Hematopoietic multipotent progenitor cell (in vitro differentiated cells): ENCODE results near the gene ARNT2. TPM values are rescaled to one million over a fixed set of nuclear protein-coding genes. Genes with fewer than 3 reads are reported as not detected.

Experiments
- DNase-seq, 3 donors: peaks; one replicate each; pipeline ENCODE4 v3.0.0-alpha.2; 2011 to 2015; ENCODE audit warnings: low read depth in 2 of 3, low spot score in 2 of 3
- total RNA-seq: library from RNA; depleted of rRNA; stranded (reverse); fragments of >200 nt; gene quantifications from one replicate; pipeline ENCODE4 v1.2.3, GENCODE V29; 2012

ARNT2 gene
- total RNA-seq, 1 donor: 0.54 TPM

DNA sequence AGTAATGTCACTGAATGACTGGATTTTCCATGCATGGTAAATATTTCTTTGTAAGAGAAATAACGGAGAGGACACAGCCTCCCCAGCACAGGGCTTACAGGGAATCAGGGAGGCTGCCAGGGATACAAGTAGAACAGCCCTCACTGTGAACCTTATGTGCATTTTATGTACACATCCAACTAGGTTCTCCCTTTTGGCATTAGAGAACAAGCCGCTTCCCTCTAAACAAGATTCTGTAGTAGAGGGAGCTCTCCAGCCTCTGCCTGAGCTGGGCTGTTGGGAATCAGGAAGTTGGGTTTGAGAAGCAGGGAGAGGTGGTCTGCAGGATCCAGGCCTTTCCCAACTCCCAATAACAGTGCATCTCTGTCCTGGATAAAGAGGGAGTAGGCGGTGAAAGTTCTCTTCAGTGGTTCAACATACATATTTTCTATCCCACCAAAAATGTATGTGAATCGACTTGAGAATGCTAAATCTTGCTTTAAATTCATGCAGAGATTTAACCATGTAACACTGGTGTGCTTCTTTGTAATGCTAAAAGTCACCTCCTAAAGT is 83.7 kb downstream of the ARNT2 start:
- DNase-seq: no peak

DNA sequence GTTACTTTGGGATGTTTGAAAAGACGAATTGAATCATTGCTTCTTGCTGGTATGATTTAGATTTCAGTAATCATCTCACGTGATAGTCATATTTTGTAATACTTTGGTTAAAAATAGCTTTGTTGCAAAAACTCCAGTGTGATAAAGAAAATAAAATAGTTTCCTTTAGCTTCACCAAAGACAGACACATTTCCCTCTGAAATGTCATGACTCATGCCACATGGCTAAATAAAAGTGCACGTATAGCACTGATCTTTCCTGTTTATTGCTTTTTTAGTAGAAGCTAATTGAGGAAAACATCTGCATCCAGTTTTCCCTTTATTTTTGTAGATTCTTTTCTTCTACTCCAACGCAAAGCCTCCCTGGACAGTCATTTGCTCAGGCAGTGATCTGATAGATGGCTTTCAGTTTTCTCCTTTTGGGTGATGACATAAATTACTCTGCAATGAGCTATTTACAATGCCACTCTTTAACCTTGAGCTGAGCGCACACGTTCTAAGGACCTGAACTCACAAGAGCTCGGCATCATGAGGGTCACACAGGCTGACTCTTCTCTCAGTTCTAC is 84.9 kb downstream of the ARNT2 start:
- peak in 2 of 3 donors; percentile 20 to 22 for DNase-seq

DNA sequence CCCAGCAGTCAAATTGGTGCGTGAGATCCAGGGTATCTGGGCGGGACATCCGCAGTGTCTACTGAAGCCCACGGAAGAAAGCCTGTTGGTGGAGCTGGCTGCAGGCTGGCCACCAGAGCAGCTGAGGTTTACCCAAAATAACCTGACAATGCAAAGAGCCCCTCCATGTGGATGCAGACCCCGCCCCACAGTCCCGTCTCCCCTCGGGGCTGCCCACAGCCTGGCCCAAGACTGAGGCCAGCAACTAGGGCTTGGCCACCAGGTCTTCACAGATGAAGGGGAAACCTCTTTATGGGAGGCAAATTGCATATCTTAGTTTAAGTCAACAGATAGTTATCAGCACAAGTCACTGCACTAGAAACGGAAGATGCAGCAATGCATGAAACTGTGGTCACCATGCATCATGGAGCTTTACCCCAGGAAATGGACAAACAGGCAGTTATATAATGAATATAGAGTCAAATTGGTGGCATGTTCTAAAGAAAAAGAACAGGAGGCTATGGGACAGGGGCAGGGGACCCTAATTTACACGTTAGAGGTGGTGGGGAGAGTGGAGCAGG is 86.3 kb downstream of the ARNT2 start:
- no peak for DNase-seq

DNA sequence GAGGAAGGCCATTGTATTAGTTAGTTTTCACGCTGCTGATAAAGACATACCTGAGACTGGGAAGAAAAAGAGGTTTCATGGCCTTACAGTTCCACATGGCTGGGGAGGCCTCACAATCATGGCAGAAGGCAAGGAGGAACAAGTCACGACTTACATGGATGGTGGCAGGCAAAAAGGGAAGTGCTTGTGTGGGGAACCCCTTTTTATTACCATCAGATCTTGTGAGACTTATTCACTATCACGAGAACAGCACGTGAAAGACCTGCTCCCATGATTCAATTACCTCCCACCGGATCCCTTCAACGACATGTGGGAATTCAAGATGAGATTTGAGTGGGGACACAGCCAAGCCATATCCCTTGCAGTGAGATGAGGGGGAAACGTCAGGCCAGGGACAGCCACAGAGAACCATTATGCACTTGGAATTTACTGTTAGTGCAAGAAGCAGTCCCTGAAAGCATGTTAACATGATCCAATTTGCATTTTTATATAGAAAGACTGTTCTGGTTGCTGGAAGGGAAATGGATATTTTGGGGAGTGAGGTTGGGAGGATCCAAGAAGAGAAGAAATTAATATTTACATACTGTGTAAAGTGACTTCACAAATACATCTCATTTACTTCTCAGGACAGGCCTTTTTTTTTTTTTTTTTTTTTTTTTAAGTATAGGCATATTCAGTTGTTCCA is 87.1 kb downstream of the ARNT2 start:
- DNase-seq: peak in 1 of 3 donors; percentile 46

DNA sequence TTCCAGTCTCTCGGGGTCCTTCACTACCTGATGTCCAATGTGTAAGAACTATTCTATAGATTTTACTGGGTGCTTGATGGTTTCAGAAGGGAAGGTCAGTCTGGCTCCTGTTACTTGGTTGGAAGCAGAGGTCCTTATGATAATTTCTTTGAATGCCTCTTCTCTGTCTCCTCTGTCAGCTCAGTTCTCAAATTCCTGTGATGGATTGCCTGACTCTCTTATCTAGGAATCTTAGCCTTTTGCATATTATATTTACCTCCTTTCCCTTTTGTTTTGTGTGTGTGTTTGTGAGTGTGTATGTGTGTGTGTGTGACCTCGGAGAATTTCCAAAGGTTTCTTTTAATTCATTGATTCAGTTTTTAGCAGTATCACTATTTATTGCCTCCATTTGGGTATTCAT is 88.2 kb downstream of the ARNT2 start:
- DNase-seq: no peak

DNA sequence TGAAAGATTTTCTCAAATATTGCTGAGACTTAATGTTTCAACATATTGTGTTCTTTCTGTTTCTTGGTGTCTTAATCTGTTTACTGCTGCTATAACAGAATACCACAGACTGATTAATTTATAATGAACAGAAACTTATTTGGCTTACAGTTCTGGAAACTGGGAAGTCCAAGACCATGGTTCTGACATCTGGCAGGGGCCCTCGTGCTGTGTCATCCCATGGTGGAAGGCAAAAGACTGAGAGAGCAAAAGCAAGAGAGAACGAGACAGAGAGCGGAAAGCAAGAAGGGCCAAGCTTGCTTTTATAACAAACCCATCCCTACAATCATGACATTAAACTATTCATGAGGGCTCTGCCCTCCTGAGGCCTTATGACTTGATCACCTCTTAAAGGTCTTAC is 88.7 kb downstream of the ARNT2 start:
- DNase-seq: no peak

DNA sequence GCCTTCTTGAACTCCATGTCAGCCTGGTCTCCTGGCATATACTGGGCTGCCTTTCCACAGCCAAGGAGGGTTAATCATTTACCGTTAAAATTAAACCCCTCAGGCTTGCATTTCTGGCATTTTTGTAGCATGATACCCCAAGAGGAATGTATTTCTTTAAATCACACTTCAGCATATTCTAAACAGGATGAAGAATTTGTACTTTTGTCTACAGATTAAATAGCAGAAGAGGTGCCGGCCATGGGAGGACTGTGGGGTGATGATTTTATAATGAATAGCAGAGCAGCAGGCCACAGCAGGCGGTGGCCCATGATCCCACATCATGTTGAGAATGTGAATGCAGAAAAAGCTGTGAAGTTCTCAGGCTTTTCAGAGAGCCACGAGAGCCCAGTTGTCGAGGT is 90.2 kb downstream of the ARNT2 start:
- no peak for DNase-seq

DNA sequence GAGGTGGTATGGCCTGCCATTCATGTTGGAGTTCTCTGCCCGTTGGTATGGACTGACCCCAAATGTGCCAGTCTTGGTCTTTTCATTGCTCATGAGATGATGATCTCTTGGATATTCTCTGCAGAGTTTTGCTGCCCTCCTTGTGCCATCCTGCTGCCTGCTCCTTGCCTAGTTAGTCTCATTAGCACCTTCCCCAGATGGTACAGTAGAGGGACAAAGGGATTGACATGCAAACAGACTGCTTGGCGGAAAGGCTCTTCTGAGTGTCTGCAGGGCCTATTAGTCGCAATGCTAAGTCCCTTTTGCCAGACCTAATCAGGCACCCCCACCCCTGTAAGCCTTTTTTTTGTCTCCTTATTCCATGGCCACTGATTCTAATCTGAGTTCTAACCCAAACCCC is 90.6 kb downstream of the ARNT2 start:
- DNase-seq: no peak

DNA sequence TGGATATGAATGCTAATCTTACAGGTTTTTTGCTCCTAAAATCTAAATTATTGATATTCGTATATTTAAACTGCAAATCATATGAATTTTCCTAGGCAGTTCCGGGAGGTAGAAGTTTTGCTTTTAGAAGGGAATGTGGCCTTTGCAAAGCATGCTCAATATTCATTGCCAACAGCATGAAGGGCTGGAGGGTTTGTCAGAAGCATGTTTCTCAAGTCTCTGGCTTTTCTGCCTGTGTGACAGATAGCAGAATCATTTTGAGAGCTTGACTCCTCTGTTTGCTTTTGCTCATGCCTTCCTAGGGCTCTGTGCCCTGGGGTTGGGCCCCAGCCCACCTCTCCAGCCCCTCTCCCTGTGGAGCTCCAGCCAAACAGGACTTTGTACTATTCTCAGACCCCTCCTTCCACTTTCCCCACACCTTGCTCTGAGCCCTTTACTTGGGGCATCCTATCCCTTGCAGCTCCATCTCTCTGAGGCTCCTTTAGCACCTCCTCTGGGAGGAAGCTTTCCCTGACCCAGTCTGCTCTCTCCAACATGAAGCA is 91.3 kb downstream of the ARNT2 start:
- no peak for DNase-seq

DNA sequence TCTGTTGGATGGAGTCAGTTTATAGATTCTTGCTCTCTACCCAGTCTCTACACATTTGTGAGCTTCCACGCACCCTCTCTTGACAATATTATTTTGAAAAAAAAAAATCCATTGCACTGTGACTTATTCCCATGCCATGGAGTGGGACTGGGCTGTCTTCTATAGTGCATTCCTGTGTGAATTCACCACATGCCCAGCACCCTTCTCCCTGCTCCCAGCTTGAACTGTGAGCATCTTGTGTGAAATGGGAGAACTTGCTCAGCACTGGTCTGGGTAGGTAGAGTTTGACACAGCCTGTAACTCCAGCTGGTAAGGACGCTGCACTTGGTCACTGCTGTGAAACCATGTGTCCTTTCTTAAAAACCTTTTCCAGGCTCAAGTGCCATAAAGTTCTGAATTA is 91.9 kb downstream of the ARNT2 start:
- DNase-seq: no peak

DNA sequence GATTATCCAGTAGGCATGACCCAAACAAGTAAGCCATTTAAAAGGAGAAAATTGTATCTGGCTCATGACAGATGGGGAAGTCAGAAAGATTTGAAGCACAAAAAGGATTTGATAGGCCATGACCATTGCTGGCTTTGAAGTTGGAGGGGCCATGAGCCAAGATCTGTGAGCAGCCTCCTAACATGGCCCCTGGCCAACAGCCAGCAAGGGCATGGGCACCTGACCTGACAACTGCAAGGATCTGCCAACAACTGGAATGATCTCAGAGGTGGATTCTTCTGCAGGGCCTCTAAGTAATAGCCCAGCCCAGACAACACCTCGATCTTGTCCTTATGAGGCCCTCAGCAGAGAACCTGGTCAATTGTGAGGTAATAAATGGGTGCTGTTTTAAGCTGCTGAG is 93.0 kb downstream of the ARNT2 start:
- no peak for DNase-seq

DNA sequence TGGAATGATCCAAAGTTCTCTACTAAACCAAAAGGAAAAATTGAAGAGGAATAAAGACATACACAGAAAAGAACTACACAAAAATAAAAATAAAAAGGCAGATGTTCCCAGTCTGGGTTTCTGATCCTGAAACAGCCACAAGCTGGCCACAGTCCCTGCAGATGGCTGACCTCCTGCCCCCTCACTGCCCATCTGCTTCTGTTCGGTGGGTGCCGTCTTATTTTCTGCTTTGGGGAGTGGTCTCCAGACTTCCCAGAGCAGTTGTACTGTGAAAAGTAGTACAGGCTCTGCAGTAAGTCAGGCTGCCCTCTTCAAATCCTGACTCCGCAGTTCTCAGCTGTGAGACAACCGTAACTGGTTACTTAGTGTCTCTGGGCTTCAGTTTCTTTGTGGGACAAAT is 94.5 kb downstream of the ARNT2 start:
- DNase-seq: no peak

DNA sequence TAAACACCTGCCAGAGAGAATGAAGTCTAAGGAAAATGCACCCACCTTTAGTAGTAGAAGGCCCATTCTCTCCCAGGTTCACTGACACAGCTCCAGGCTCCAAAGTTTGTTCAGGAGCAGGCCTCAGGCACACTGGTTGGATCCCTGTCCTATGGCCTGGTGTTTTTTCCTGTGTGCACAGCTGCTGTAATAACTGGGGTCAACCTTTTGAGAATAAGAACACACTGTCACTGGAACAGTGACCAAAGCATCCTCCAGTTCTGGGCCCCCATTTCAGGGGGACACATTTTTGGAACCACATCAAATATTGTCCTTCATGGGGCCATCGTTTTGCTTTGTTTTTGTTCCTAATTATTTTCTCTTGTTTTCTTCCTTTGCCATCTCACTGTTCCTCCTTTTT is 95.8 kb downstream of the ARNT2 start:
- no peak for DNase-seq

DNA sequence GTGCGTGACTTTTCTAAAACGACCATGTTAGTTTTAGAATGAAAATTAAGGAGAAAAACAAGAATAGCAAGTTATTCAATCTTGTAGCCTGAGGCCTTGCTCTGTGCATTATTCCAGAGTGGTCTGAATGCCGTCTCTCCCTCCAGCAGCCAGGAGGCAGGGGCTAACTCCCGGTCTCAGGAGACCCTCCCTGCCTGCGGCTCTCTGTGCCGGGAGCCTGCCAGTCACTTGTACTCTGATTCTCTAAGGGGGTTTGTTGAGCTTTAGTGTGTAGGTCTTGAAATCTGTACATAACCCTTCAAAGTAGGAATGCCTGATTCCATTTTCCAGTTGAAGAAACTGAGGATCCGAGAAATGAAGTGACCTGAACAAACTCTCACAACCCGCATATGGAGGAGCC is 97.3 kb downstream of the ARNT2 start:
- no peak for DNase-seq

DNA sequence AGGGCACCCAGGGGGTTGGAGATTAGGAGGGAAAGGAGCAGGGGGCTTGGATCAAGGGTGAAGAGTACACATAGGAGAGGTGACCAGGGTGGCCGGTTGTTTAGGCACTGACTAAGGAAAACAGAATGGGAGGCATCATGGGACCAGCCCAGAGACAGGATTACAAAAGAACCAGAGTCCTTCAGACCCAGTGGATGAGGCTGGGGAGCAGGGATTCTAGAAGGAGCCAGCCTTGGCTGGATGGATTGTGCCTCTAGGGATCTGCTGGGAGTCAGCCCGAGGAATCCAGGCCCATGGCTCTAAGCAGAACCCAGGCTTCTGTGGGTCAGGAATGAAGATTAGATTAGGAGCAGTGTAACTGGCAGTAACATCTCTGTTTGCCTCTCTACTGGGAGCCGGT is 98.6 kb downstream of the ARNT2 start:
- DNase-seq: no peak

DNA sequence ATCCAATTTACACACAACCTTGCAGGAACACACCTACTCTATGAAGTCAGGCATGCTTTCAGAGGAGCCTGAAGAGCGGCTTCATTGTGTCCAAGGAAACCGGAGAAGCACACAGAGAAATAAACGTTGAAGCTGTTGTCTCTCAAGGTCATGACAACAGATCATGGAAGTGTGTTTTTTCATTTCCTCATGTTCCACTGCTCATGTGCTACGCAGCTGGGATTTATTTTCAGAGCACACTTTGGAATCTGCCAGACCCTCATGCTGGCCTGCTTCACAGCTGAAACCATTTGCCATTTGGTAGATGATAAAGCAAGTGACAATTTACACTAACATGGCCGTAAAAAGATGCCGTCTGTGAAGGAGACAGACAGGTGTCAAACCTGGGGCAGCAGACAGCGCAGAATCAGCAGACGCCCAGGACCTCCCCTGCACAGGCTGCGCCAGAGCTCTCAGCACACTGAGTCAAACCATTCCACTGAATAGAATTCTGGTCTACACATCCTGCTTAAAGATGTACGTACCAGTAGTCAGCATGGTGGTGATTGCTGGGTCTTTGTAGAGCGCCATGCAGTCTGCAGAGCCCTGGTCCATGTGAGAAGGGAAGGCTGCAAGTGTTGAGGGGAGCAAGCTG is 99.3 kb downstream of the ARNT2 start:
- DNase-seq: no peak

DNA sequence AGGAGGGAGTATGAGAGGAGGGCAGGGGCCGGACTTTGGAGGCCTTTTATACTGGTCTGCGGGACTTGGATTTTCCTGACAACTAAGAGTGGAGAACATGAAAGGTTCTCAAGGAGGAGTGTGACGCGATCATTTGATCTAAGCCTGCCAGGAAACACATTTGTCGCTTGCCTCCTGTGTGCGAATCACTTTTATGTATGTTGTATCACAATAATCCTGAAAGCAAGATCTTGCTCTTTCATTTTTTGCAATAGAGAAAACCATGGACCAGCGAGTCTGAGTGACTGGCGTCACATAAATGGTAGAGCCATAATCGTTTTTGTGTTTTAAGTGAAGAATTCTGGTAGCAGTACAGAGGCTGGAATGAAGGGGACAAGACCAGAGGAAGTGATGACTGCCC is 100.7 kb downstream of the ARNT2 start:
- no peak for DNase-seq

DNA sequence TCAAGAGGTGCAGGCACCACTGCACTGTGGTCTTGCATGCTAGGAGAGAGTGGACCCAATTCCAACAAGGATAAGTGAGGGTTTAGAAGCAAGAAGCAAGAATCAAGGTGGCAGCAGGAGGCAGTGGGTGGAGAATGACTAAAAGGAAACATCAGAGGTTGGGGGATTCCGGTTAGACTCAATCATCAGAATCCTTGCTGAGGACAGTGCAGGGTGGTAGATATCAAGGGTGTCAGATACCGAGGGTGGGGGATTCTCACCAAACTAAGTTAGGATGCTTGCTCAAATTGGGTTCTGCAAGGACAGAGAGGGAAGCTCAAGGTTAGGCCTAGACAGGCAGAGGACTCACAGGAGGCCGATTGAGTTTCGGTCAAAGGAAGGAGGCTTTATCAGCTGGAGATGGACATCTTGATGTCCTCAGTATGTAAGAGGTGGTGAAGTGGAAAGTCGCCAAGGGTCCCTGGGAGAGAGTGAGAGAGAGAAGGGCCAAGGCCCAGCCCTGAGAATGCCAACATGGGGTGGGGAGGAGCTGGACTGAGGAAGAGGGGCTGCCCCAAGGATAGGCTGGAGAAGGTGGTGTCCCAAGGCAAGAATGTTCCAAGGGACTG is 102.2 kb downstream of the ARNT2 start:
- no peak for DNase-seq

DNA sequence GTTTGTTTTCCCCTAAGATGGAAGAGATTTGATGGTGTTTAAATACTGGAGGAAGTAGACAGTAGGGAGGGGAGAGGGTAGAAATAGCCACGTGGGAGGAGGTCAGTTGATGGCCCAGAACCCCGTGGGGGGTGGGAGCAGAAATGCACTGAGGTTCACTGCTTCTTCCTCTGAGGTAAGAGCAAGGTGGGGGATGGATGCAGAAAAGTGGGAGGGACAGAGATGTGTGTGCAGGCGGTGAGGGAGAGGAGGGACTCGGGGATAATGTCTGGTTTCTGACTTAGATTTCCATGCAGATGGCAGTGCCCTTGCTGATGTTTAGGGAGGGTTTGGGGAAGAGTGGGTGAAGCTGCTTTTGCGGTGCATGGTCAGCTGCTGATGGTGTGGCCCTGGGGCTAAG is 102.9 kb downstream of the ARNT2 start:
- no peak for DNase-seq

DNA sequence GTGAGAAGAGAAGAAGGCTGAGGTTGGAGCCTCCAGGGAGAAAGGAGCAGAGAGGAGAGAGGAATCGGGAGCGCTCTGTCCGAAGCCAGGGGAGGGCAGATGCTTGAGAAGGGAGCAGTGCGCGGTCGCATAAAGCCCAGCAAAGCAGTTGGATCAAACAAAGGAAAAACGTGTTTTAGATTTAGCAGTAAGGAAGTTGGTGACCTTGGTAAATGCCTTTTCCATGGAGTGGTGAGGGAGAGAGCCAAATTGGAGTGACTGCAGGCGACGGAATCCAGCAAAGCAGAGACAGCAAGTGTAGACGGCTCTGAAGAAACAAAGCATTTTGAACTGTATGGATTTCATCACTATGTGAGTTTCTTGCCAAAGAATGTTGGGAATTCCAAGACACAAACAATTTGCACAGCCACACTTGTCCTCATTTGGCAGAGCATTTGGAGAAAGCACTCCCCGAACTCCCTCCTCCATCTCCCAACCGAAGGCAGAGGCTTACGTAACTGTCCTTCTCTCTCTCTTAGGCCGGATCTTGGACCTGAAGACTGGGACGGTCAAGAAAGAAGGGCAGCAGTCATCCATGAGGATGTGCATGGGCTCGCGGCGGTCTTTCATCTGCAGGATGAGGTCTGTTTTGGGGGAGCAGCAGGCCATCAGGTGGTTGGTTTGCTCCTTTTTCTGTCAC is 103.6 kb downstream of the ARNT2 start:
- no peak for DNase-seq

DNA sequence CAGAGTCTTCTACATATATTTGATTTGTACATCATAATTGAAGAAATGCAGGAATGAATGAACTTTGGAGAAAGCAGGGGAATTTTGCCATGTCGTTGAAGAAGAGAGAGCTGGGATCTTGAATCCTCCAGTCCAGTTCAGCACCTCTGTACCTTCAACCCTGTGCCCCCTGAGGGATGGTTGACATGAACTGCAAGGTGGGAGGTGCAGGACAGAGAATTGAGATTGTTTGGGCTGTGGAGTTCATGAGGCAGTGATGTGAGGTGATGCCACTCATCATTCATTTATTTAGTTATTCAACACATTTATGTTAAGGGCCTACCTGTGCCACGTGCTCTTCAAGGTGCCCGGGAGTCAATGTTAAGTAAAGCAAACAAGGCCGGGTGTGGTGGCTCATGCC is 104.6 kb downstream of the ARNT2 start:
- DNase-seq: no peak
